H9 (cell line): ENCODE data around the gene PDE1A. TPM values are rescaled to one million over a fixed set of nuclear protein-coding genes. Genes with fewer than 3 reads are reported as not detected.

Source experiments
- DNase-seq: peaks from one replicate; pipeline ENCODE4 v3.0.0-alpha.2; 2017
- H2AFZ ChIP-seq: one replicate; pipeline ENCODE4 v1.6.1; 2013; ENCODE audit warnings: mild to moderate bottlenecking, low read length, control low read depth, moderate library complexity
- H2AK5ac ChIP-seq: 2 replicates; pipeline ENCODE4 v1.6.1; 2013; ENCODE audit warnings: low read length, control low read depth, mixed read lengths; ENCODE audit not compliant: insufficient read length
- H2BK120ac ChIP-seq: one replicate; pipeline ENCODE4 v1.6.1; 2013; ENCODE audit warnings: low read depth, mild to moderate bottlenecking, low read length, control low read depth, inconsistent platforms; ENCODE audit not compliant: poor library complexity, severe bottlenecking
- H2BK12ac ChIP-seq: 2 replicates; pipeline ENCODE4 v1.6.1; 2013; ENCODE audit warnings: low read length, control low read depth, mixed read lengths, low read depth; ENCODE audit not compliant: insufficient read length
- H2BK15ac ChIP-seq: 2 replicates; pipeline ENCODE4 v1.6.1; 2013; ENCODE audit warnings: low read depth, low read length, control low read depth
- H2BK20ac ChIP-seq: one replicate; pipeline ENCODE4 v1.6.1; 2013; ENCODE audit warnings: low read depth, mild to moderate bottlenecking, low read length, control low read depth, inconsistent platforms; ENCODE audit not compliant: poor library complexity, severe bottlenecking
- H2BK5ac ChIP-seq: 2 replicates; pipeline ENCODE4 v1.6.1; 2013; ENCODE audit warnings: low read length, control low read depth, mixed read lengths; ENCODE audit not compliant: insufficient read length
- H3K14ac ChIP-seq: 2 replicates; pipeline ENCODE4 v1.6.1; 2013; ENCODE audit warnings: low read length, control low read depth; ENCODE audit not compliant: insufficient read depth
- H3K18ac ChIP-seq: 2 replicates; pipeline ENCODE4 v1.6.1; 2013; ENCODE audit warnings: low read depth, mild to moderate bottlenecking, mixed read lengths, low read length, control low read depth; ENCODE audit not compliant: insufficient read length
- H3K23ac ChIP-seq: 2 replicates; pipeline ENCODE4 v1.6.1; 2013; ENCODE audit warnings: low read length, control low read depth, mixed read lengths, low read depth; ENCODE audit not compliant: insufficient read length
- H3K23me2 ChIP-seq: 2 replicates; pipeline ENCODE4 v1.6.1; 2013; ENCODE audit warnings: low read depth, mild to moderate bottlenecking, mixed read lengths, low read length, control low read depth; ENCODE audit not compliant: insufficient read length, poor library complexity, severe bottlenecking
- H3K27ac ChIP-seq: 2 replicates; pipeline ENCODE4 v1.5.1; 2013; ENCODE audit warnings: low read length, control low read depth, mixed read lengths, low read depth; ENCODE audit not compliant: insufficient read length
- H3K27me3 ChIP-seq: 2 replicates; pipeline ENCODE4 v1.6.1; 2013; ENCODE audit warnings: low read length, control low read depth, inconsistent platforms; ENCODE audit not compliant: insufficient read depth
- H3K4ac ChIP-seq: 2 replicates; pipeline ENCODE4 v1.6.1; 2013; ENCODE audit warnings: low read depth, mild to moderate bottlenecking, control low read depth, inconsistent platforms, low read length, moderate library complexity
- H3K4me1 ChIP-seq: 2 replicates; pipeline ENCODE4 v1.6.1; 2013; ENCODE audit warnings: low read length, control low read depth, inconsistent platforms; ENCODE audit not compliant: insufficient read depth
- H3K4me2 ChIP-seq: 2 replicates; pipeline ENCODE4 v1.6.1; 2013; ENCODE audit warnings: low read length, control low read depth, mixed read lengths; ENCODE audit not compliant: insufficient read length, insufficient read depth
- H3K56ac ChIP-seq: 2 replicates; pipeline ENCODE4 v1.6.1; 2013; ENCODE audit warnings: low read depth, mild to moderate bottlenecking, mixed read lengths, low read length, control low read depth; ENCODE audit not compliant: insufficient read length
- H3K79me1 ChIP-seq: 2 replicates; pipeline ENCODE4 v1.6.1; 2013; ENCODE audit warnings: low read depth, mild to moderate bottlenecking, moderate library complexity, low read length, control low read depth, inconsistent platforms; ENCODE audit not compliant: insufficient read depth, poor library complexity, severe bottlenecking
- H3K79me2 ChIP-seq: 2 replicates; pipeline ENCODE4 v1.6.1; 2013; ENCODE audit warnings: low read length, control low read depth, inconsistent platforms; ENCODE audit not compliant: insufficient read depth
- H3K9ac ChIP-seq: 2 replicates; pipeline ENCODE4 v1.6.1; 2013; ENCODE audit warnings: low read length, control low read depth, mixed read lengths; ENCODE audit not compliant: insufficient read length; ENCODE audit errors: extremely low read depth
- H3K9me3 ChIP-seq: one replicate; pipeline ENCODE4 v1.6.1; 2013; ENCODE audit warnings: low read depth, low read length, inconsistent platforms; ENCODE audit not compliant: control insufficient read depth
- H3T11ph ChIP-seq: one replicate; pipeline ENCODE4 v1.6.1; 2013; ENCODE audit warnings: mild to moderate bottlenecking, low read length, control low read depth, inconsistent platforms
- H4K20me1 ChIP-seq: one replicate; pipeline ENCODE4 v1.6.1; 2013; ENCODE audit not compliant: control insufficient read depth, insufficient read length, insufficient read depth
- H4K5ac ChIP-seq: 2 replicates; pipeline ENCODE4 v1.6.1; 2013; ENCODE audit warnings: low read depth, mild to moderate bottlenecking, mixed read lengths, low read length, control low read depth; ENCODE audit not compliant: insufficient read length
- H4K8ac ChIP-seq: replicated peaks from 2 replicates; pipeline ENCODE4 v1.6.1; 2013; ENCODE audit warnings: low read length, control low read depth, mixed read lengths, low read depth; ENCODE audit not compliant: insufficient read length
- H4K91ac ChIP-seq: 2 replicates; pipeline ENCODE4 v1.6.1; 2013; ENCODE audit warnings: low read depth, mild to moderate bottlenecking, moderate library complexity, mixed read lengths, low read length, control low read depth; ENCODE audit not compliant: insufficient read length
- H3K27ac Mint-ChIP-seq, 3 experiments: 2 replicates in 2 of 3; 3 replicates in 1 of 3; pipeline ENCODE4 v1.8.0; 2020 to 2021; ENCODE audit warnings: mixed read lengths in 3 of 3, mild to moderate bottlenecking in 1 of 3, moderate library complexity in 1 of 3
- H3K27me3 Mint-ChIP-seq: 2 replicates; pipeline ENCODE4 v1.8.0; 2021; ENCODE audit warnings: low read depth, mild to moderate bottlenecking, moderate library complexity, mixed read lengths
- H3K36me3 Mint-ChIP-seq, 3 experiments: 2 replicates in 2 of 3; 3 replicates in 1 of 3; pipeline ENCODE4 v1.8.0; 2020 to 2021; ENCODE audit warnings: low read depth in 3 of 3, mixed read lengths in 3 of 3; ENCODE audit not compliant: insufficient read depth in 1 of 3
- H3K4me1 Mint-ChIP-seq, 2 experiments: 2 replicates each; pipeline ENCODE4 v1.8.0; 2020; ENCODE audit warnings: mixed read lengths in 2 of 2
- H3K4me3 Mint-ChIP-seq, 2 experiments: 2 replicates in 1 of 2; 3 replicates in 1 of 2; pipeline ENCODE4 v1.8.0; 2020 to 2021; ENCODE audit warnings: mild to moderate bottlenecking in 2 of 2, mixed read lengths in 2 of 2, moderate library complexity in 1 of 2
- H3K9me3 Mint-ChIP-seq, 2 experiments: 2 replicates in 1 of 2; 3 replicates in 1 of 2; pipeline ENCODE4 v1.8.0; 2020; ENCODE audit warnings: mild to moderate bottlenecking in 2 of 2, mixed read lengths in 2 of 2, moderate library complexity in 1 of 2
- CTCF ChIP-seq: fragments of 200-600 bp; sonication (generic); conservative IDR thresholded peaks from 3 replicates; pipeline ENCODE4 v1.8.0; 2021; ENCODE audit warnings: antibody characterized with exemption, mild to moderate bottlenecking
- WGBS: extraction: QIAGEN DNeasy Blood & Tissue Kit; methylation state at CpG from one replicate; pipeline ENCODE4 v1.1.7; 2013; ENCODE audit warnings: missing lambda C conversion rate, low lambda C conversion rate, mixed read lengths; ENCODE audit not compliant: insufficient read length; ENCODE audit errors: extremely low coverage; 5-methylcytosine and 5-hydroxymethylcytosine counted together
- total RNA-seq: library from RNA; stranded (reverse); gene quantifications from 2 replicates; pipeline ENCODE4 v1.2.1, GENCODE V29; 2021

PDE1A gene
- total RNA-seq, 1 experiment from 2014 or later, result 0.11 TPM

GRCh38 chr2:182432051-182432450 lies 5.2 kb upstream of the PDE1A start:
- no peak overlapping the region for H4K91ac ChIP-seq
- no peak overlapping the region for H3K23ac ChIP-seq
- no peak overlapping the region for H3K4ac ChIP-seq
- no peak overlapping the region for H2BK5ac ChIP-seq
- no peak overlapping the region for H4K8ac ChIP-seq
- TF ChIP-seq CTCF, result no peak
- H3K14ac ChIP-seq, result no peak overlapping the region
- H3K79me1 ChIP-seq, result no peaks in the 10 kb centered on the region
- H3K23me2 ChIP-seq, result no peaks in the 10 kb centered on the region
- Mint-ChIP-seq H3K36me3 (peaks cover 0 to 3% (median 0%) of the 10 kb centered on the region in 3 experiments; a peak in 1 of 7 replicates), H3K27me3 (no peaks in the 10 kb centered on the region), H3K27ac (no peak overlapping the region), H3K9me3 (no peaks in the 10 kb centered on the region; a peak in 1 of 5 replicates), H3K4me3 (no peak overlapping the region), H3K4me1 (no peaks in the 10 kb centered on the region)
- H3K18ac ChIP-seq, result no peak overlapping the region
- WGBS, result no CpG with 5 or more reads among the region's 1 CpG
- no peaks in the 10 kb centered on the region for H3K4me1 ChIP-seq
- H3K27me3 ChIP-seq, result no peaks in the 10 kb centered on the region
- no peak overlapping the region for H2BK120ac ChIP-seq
- H3K9me3 ChIP-seq, result no peaks in the 10 kb centered on the region
- H3K9ac ChIP-seq, result no peak overlapping the region
- H4K5ac ChIP-seq, result no peak overlapping the region
- no peak overlapping the region for H2AK5ac ChIP-seq
- no peaks in the 10 kb centered on the region for H3K79me2 ChIP-seq
- no peak overlapping the region for H3K27ac ChIP-seq
- no peak overlapping the region for H2BK15ac ChIP-seq
- no peak overlapping the region for H3K56ac ChIP-seq
- no peak overlapping the region for H2BK12ac ChIP-seq
- no peaks in the 10 kb centered on the region for H4K20me1 ChIP-seq
- no peak overlapping the region for H3K4me2 ChIP-seq
- DNase-seq, result no peak
- no peak overlapping the region for H2AFZ ChIP-seq
- H2BK20ac ChIP-seq, result no peak overlapping the region
- no peak overlapping the region for H3T11ph ChIP-seq
